ENCODE data around the gene TFIP11. TPM values are rescaled to one million over a fixed set of nuclear protein-coding genes. Genes with fewer than 3 reads are reported as not detected.

Gene TFIP11
- total and polyA plus RNA-seq, 2 of the 13 experiments (the other 11 are each of a cell fraction or from before 2014, with no cell fraction given) = 15.4 to 22.8 TPM

GRCh38 chr22:26541167-26541819 lies 29.0 kb upstream of the TFIP11 start:
- Histone ChIP-seq H3K4me1 (ENCODE audit: insufficient read depth, low read length) (peaks cover 8% of the 10 kb centered on the region), H3K4me2 (ENCODE audit: low read depth, low read length) (no peak overlapping the region), H3K36me3 (replicated peaks in 1 of 2; ENCODE audit: control insufficient read depth in 1 of 2, insufficient read depth in 2 of 2, low read length in 2 of 2) (peaks cover 3 to 10% of the 10 kb centered on the region in 2 experiments; a peak in 3 of 5 replicates), H3K79me2 (ENCODE audit: insufficient read depth, low read length) (no peaks in the 10 kb centered on the region), H2AFZ (ENCODE audit: low read length) (no peak overlapping the region), H4K20me1 (ENCODE audit: insufficient read depth, low read length) (no peaks in the 10 kb centered on the region), H3K27me3 (ENCODE audit: control insufficient read depth in 1 of 2, insufficient read depth in 2 of 2, low read length in 2 of 2) (no peaks in the 10 kb centered on the region), H3K9me3 (ENCODE audit: low read length) (no peaks in the 10 kb centered on the region), H3K4me3 (replicated peaks in 1 of 3; ENCODE audit: insufficient read depth in 1 of 3, low read depth in 2 of 3, low read length in 3 of 3) (no peak overlapping the region), H3K9ac (ENCODE audit: insufficient read depth, low read depth, low read length) (no peak overlapping the region), H3K27ac (ENCODE audit: extremely low read length, insufficient read depth, low read length) (no peak overlapping the region)
- WGBS (ENCODE audit: low lambda C conversion rate) = 97% methylated on average over 37 of the region's 47 CpGs
- no TSS peak for BruUV-seq (replicated peaks)
- DNase-seq (ENCODE audit: low spot score) (no peak), ATAC-seq (no peak), FAIRE-seq (no peak)
- ChIA-PET CTCF (ENCODE audit: low intra/inter-chr PET ratio, low total read pairs) (no interaction called here), POLR2A (no interaction called here)
- TF ChIP-seq SIN3A (IDR thresholded peaks at IDR 0.05; ENCODE audit: borderline replicate concordance, low read depth, low read length) (no peak), CHD4 (IDR thresholded peaks at IDR 0.05; ENCODE audit: borderline replicate concordance, low read length) (no peak), FOXC1 (CRISPR knock-in tag; IDR thresholded peaks at IDR 0.05; ENCODE audit: borderline replicate concordance) (no peak), ARID2 (CRISPR knock-in tag; IDR thresholded peaks at IDR 0.05; ENCODE audit: borderline replicate concordance) (no peak), HES4 (CRISPR knock-in tag; IDR thresholded peaks at IDR 0.05; ENCODE audit: borderline replicate concordance) (no peak), KDM5B (CRISPR knock-in tag; IDR thresholded peaks at IDR 0.05; ENCODE audit: borderline replicate concordance) (no peak), ZBTB10 (CRISPR knock-in tag; IDR thresholded peaks at IDR 0.05; ENCODE audit: borderline replicate concordance) (no peak), YY1 (IDR thresholded peaks at IDR 0.05; ENCODE audit: insufficient read depth, insufficient replicate concordance, low read depth, low read length) (no peak)
- intact Hi-C loops (cut with micrococcal nuclease; ENCODE audit: unreplicated experiment) (no loop called here), in situ Hi-C loops (cut with HindIII; ENCODE audit: extremely low pct_ligation_motif_present, low pct_unique_long_range_greater_than_20kb) (no loop called here)

All from HepG2 (cell line).